SU-DHL-6 (cell line): Measurements from ENCODE around the gene CDK3.

Experiments
- EZH2phosphoT487 ChIP-seq: fragments of 200-600 bp; sonication (generic), shearing (Covaris generic); conservative IDR thresholded peaks from 2 replicates; pipeline ENCODE4 v1.6.1; 2018; ENCODE audit warnings: mild to moderate bottlenecking, antibody characterized with exemption, low read length, moderate library complexity, mixed read lengths
- TF ChIP-seq, protein P1 (sequence below): fragments of 200-600 bp; sonication (generic); IDR thresholded peaks from one replicate; pipeline ENCODE4 v1.5.1; 2017; ENCODE audit warnings: antibody characterized with exemption, mild to moderate bottlenecking, low read length, moderate library complexity; ENCODE audit not compliant: insufficient read depth, poor library complexity, severe bottlenecking

DNA sequence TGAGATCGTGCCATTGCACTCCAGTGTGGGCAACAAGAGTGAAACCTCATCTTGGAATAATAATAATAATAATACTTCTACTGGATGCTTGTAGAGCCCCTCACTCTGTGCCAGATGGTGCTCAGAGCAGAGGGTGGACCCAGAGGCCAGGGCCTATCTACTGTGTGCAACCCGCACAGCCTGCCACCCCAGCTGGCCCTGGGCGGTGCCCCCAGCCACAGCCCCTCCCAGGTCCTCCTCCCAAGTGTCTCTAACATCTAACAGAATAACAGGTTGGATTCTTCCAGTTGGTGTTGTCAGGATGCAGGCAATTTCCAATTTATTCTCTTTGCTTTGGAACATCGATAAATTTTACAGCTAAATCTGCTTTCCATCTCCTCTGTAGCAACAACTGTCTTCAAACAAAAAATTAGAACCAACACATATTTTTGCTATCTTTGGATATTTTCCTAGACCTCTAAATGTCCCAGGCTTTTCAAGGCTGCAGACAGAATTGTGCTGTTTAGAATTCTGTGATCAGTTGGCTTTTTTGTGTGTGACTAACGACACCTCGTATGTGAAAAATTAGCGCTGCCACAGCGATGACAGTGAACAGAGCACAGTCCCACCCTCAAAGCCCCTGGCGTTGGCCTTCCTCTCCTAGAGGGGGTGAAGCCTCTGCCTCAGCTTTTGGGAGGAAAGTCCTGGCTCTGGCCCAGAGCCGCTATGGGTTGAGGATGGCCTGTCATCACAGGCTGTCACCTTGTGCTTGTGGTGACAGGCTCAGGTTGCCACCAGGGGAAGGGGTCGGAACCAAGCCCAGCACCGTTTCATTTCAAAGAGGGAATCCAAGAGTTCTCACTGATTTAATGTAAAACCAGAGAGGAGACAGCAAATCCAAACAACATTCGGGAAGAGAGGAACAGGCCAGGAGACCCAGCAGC lies 34.0 kb downstream of the CDK3 start:
- TF ChIP-seq, protein P1, sequence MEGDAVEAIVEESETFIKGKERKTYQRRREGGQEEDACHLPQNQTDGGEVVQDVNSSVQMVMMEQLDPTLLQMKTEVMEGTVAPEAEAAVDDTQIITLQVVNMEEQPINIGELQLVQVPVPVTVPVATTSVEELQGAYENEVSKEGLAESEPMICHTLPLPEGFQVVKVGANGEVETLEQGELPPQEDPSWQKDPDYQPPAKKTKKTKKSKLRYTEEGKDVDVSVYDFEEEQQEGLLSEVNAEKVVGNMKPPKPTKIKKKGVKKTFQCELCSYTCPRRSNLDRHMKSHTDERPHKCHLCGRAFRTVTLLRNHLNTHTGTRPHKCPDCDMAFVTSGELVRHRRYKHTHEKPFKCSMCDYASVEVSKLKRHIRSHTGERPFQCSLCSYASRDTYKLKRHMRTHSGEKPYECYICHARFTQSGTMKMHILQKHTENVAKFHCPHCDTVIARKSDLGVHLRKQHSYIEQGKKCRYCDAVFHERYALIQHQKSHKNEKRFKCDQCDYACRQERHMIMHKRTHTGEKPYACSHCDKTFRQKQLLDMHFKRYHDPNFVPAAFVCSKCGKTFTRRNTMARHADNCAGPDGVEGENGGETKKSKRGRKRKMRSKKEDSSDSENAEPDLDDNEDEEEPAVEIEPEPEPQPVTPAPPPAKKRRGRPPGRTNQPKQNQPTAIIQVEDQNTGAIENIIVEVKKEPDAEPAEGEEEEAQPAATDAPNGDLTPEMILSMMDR, result no peak
- no peak for TF ChIP-seq EZH2phosphoT487
